Measurements from ENCODE around the gene AP2A2. TPM values are rescaled to one million over a fixed set of nuclear protein-coding genes. Genes with fewer than 3 reads are reported as not detected.

AP2A2 gene
- total RNA-seq, 2 donors from 2014 or later = 79.4 to 97.7 TPM

DNA sequence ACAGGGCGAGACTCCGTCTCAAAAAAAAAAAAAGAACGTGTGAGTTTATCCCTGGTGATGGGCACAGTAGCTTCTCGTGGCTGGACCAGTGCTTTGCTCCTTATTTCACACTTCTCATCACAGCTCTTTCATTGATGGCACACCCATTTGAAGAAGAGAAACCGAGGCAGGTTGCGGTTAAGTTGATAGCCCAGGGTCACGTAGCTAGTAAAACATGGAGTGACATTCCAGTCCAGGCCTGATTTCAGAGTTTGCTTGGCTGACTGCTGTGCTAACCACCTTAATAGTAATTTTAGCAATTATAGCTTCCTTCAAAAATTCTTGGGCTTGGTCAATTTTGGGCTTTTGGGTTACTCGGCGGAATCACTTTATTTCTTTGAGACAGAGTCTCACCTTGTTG lies 25.8 kb downstream of the AP2A2 start:
- Mint-ChIP-seq H3K36me3 (ENCODE audit: low read depth) (peaks cover 40% of the 10 kb centered on the region), H3K27ac (peak overlapping the region; percentile 88), H3K4me1 (peaks cover 40% of the 10 kb centered on the region), H3K4me3 (no peak overlapping the region), H3K27me3 (ENCODE audit: insufficient read depth) (no peaks in the 10 kb centered on the region), H3K9me3 (peaks cover 15% of the 10 kb centered on the region)
- Histone ChIP-seq H3K9ac (ENCODE audit: extremely low read depth, low read length, poor library complexity, severe bottlenecking) (no peak overlapping the region), H3K9me3 (ENCODE audit: control insufficient read depth, low read length) (peaks cover 17% of the 10 kb centered on the region), H3K27me3 (ENCODE audit: control insufficient read depth, insufficient read depth, low read length, poor library complexity, severe bottlenecking) (no peaks in the 10 kb centered on the region), H3K4me1 (ENCODE audit: control insufficient read depth, insufficient read depth, low read length) (peaks cover 16% of the 10 kb centered on the region), H3K36me3 (ENCODE audit: control insufficient read depth, insufficient read depth, low read length) (peaks cover 40% of the 10 kb centered on the region), H3K27ac (ENCODE audit: low read depth, low read length) (no peak overlapping the region), H3K4me3 (ENCODE audit: low read length) (no peak overlapping the region)
- no peak for DNase-seq
- TF ChIP-seq, protein P1, sequence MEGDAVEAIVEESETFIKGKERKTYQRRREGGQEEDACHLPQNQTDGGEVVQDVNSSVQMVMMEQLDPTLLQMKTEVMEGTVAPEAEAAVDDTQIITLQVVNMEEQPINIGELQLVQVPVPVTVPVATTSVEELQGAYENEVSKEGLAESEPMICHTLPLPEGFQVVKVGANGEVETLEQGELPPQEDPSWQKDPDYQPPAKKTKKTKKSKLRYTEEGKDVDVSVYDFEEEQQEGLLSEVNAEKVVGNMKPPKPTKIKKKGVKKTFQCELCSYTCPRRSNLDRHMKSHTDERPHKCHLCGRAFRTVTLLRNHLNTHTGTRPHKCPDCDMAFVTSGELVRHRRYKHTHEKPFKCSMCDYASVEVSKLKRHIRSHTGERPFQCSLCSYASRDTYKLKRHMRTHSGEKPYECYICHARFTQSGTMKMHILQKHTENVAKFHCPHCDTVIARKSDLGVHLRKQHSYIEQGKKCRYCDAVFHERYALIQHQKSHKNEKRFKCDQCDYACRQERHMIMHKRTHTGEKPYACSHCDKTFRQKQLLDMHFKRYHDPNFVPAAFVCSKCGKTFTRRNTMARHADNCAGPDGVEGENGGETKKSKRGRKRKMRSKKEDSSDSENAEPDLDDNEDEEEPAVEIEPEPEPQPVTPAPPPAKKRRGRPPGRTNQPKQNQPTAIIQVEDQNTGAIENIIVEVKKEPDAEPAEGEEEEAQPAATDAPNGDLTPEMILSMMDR (conservative IDR thresholded peaks at IDR 0.05) = no peak
- 96 to 98% methylated on average over 6 to 9 of the region's 9 CpGs for WGBS, 2 experiments (ENCODE audit: insufficient coverage in 1 of 2, insufficient read length in 1 of 2)

DNA sequence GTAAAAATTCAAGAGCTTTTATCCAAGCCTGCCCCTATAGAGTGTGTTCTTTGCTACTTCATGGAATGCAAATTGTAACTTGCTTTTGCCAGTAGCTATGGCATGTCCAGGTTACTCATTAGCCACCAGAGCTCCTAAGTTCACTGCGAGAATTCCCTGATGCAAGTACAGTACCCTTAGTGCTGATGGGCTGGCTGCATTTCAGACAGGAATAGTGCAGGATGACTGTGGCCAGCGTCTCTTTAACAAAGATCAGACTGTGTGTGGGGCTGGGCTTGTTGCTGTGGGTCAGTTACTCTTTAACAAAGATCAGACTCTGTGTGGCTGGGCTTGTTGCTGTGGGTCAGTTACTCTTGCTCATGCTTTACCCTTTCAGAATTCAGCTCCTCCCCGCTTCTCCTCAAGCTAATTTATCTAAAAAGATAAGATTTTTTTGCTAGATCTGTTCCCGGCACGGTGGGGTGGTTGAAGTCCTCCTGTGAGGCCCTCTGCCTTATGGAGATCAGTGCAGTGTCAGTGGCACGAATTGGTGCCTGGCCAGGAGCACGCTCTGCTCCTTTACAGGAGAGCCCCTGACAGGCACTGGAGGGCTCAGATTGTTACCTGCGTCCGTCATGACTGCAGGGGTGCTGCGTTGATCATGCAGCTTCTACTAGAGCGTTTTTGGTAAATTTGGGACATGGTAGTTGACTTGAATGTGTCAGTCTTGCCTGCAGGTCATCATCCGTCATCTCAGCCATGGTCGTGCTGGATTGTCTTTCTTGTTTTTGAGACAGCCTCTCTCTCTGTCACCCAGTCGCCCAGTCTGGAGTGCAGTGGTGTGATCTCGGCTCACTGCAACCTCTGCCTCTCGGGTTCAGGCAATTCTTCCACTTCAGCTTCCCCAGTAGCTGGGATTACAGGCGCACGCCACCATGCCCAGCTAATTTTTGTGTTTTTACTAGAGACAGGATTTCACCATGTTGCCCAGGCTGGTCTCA lies 27.0 kb downstream of the AP2A2 start:
- peak overlapping the region; percentile 31 for H3K9ac ChIP-seq (ENCODE audit: extremely low read depth, low read length, poor library complexity, severe bottlenecking)
- no peaks in the 10 kb centered on the region for H3K27me3 ChIP-seq (ENCODE audit: control insufficient read depth, insufficient read depth, low read length, poor library complexity, severe bottlenecking)
- peaks cover 40% of the 10 kb centered on the region for H3K36me3 ChIP-seq (ENCODE audit: control insufficient read depth, insufficient read depth, low read length)
- peak overlapping the region; percentile 35 for H3K4me3 Mint-ChIP-seq
- H3K4me3 ChIP-seq (ENCODE audit: low read length) = peak overlapping the region; percentile 73
- no peak for DNase-seq
- H3K27me3 Mint-ChIP-seq (ENCODE audit: insufficient read depth) = no peaks in the 10 kb centered on the region
- H3K9me3 ChIP-seq (ENCODE audit: control insufficient read depth, low read length) = peaks cover 17% of the 10 kb centered on the region
- H3K36me3 Mint-ChIP-seq (ENCODE audit: low read depth) = peaks cover 34% of the 10 kb centered on the region
- H3K4me1 Mint-ChIP-seq = peaks cover 40% of the 10 kb centered on the region
- WGBS, 2 experiments (ENCODE audit: insufficient coverage in 1 of 2, insufficient read length in 1 of 2) = 70 to 84% methylated on average over 14 to 18 of the region's 18 CpGs
- H3K27ac ChIP-seq (ENCODE audit: low read depth, low read length) = peak overlapping the region; percentile 69
- H3K9me3 Mint-ChIP-seq = peaks cover 15% of the 10 kb centered on the region
- H3K4me1 ChIP-seq (ENCODE audit: control insufficient read depth, insufficient read depth, low read length) = peaks cover 16% of the 10 kb centered on the region
- peak overlapping the region; percentile 88 for H3K27ac Mint-ChIP-seq
- TF ChIP-seq, protein P1 (conservative IDR thresholded peaks at IDR 0.05) = no peak

DNA sequence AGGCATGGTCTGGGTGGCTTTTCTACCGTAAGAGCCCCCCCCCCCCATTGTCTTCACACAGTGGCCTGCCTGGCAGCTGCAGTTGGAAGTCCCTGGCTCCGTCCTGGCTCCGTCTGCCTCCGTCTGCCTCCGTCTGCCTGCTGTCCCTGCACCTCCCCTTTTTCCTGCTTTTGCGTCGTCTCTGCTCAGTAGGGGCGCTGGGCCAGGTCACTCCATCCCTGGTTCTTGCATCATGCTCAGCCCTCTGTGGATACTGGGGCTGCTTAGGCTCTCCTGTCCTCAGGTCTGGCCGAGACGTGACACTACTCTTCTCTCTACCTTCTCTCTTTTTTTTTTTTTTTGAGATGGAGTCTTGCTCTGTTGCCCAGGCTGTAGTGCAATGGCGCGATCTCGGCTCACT lies 27.8 kb downstream of the AP2A2 start:
- Histone ChIP-seq H3K27me3 (ENCODE audit: control insufficient read depth, insufficient read depth, low read length, poor library complexity, severe bottlenecking) (no peaks in the 10 kb centered on the region), H3K9ac (ENCODE audit: extremely low read depth, low read length, poor library complexity, severe bottlenecking) (no peak overlapping the region), H3K27ac (ENCODE audit: low read depth, low read length) (peak overlapping the region; percentile 47), H3K9me3 (ENCODE audit: control insufficient read depth, low read length) (peaks cover 17% of the 10 kb centered on the region), H3K36me3 (ENCODE audit: control insufficient read depth, insufficient read depth, low read length) (peaks cover 42% of the 10 kb centered on the region), H3K4me1 (ENCODE audit: control insufficient read depth, insufficient read depth, low read length) (peaks cover 16% of the 10 kb centered on the region), H3K4me3 (ENCODE audit: low read length) (no peak overlapping the region)
- H3K4me1 Mint-ChIP-seq = peaks cover 40% of the 10 kb centered on the region
- H3K36me3 Mint-ChIP-seq (ENCODE audit: low read depth) = peaks cover 31% of the 10 kb centered on the region
- H3K27me3 Mint-ChIP-seq (ENCODE audit: insufficient read depth) = no peaks in the 10 kb centered on the region
- H3K9me3 Mint-ChIP-seq = peaks cover 15% of the 10 kb centered on the region
- DNase-seq = no peak
- WGBS, 2 experiments (ENCODE audit: insufficient coverage in 1 of 2, insufficient read length in 1 of 2) = 80 to 90% methylated on average over 6 to 13 of the region's 13 CpGs
- H3K4me3 Mint-ChIP-seq = peak overlapping the region; percentile 35
- TF ChIP-seq, protein P1 (conservative IDR thresholded peaks at IDR 0.05) = no peak
- H3K27ac Mint-ChIP-seq = peak overlapping the region; percentile 64
